ENCODE results near the gene GJA4. TPM values are rescaled to one million over a fixed set of nuclear protein-coding genes. Genes with fewer than 3 reads are reported as not detected.

GJA4 gene
- total RNA-seq, 4 donors from 2014 or later: 5.3 to 15.2 (median 11.8) TPM

- WGBS: 58% methylated on average over 10 of the region's 10 CpGs
- no peak for DNase-seq (ENCODE audit: low spot score in 2 of 2)
- H3K27ac ChIP-seq: no peak overlapping the region
- H3K4me3 ChIP-seq: peak overlapping the region; percentile 48
- H3K27me3 ChIP-seq: peaks cover 19% of the 10 kb centered on the region
- H3K9me3 ChIP-seq: no peaks in the 10 kb centered on the region
- TF ChIP-seq POLR2AphosphoS5 (IDR thresholded peaks at IDR 0.05): no peak
- TF ChIP-seq POLR2A (IDR thresholded peaks at IDR 0.05): no peak
- TF ChIP-seq CTCF (IDR thresholded peaks at IDR 0.05): no peak
- peaks cover 17% of the 10 kb centered on the region for H3K4me1 ChIP-seq
- peaks cover 3% of the 10 kb centered on the region for H3K36me3 ChIP-seq
These were observed 375 bp upstream of the GJA4 start for GRCh38 chr1:34792424-34792823.

GRCh38 chr1:34794001-34794789 is 1.4 kb downstream of the GJA4 start:
- no peak for DNase-seq (ENCODE audit: low spot score in 2 of 2)
- TF ChIP-seq EP300 (IDR thresholded peaks at IDR 0.05) (no peak), CTCF (IDR thresholded peaks at IDR 0.05) (no peak), POLR2A (IDR thresholded peaks at IDR 0.05) (no peak), POLR2AphosphoS5 (IDR thresholded peaks at IDR 0.05) (no peak)
- H3K27me3 ChIP-seq: peaks cover 19% of the 10 kb centered on the region
- peak overlapping the region; percentile 48 for H3K4me3 ChIP-seq
- H3K9me3 ChIP-seq: no peaks in the 10 kb centered on the region
- peaks cover 15% of the 10 kb centered on the region for H3K4me1 ChIP-seq
- H3K36me3 ChIP-seq: no peaks in the 10 kb centered on the region
- H3K27ac ChIP-seq: no peak overlapping the region
- 96% methylated on average over 5 of the region's 40 CpGs for WGBS

GRCh38 chr1:34794790-34795180 is 2.0 kb downstream of the GJA4 start:
- Histone ChIP-seq H3K27me3 (peaks cover 19% of the 10 kb centered on the region), H3K36me3 (no peaks in the 10 kb centered on the region), H3K4me1 (peaks cover 15% of the 10 kb centered on the region), H3K27ac (no peak overlapping the region), H3K4me3 (peak overlapping the region; percentile 48), H3K9me3 (no peaks in the 10 kb centered on the region)
- 79% methylated on average over 11 of the region's 12 CpGs for WGBS
- no peak for TF ChIP-seq POLR2A (IDR thresholded peaks at IDR 0.05)
- no peak for TF ChIP-seq CTCF (IDR thresholded peaks at IDR 0.05)
- no peak for TF ChIP-seq EP300 (IDR thresholded peaks at IDR 0.05)
- DNase-seq (ENCODE audit: low spot score in 2 of 2): no peak

- H3K27ac ChIP-seq: no peak overlapping the region
- WGBS: 90% methylated on average over 6 of the region's 6 CpGs
- H3K4me3 ChIP-seq: peak overlapping the region; percentile 48
- H3K4me1 ChIP-seq: peaks cover 15% of the 10 kb centered on the region
- DNase-seq (ENCODE audit: low spot score in 2 of 2): no peak
- peaks cover 19% of the 10 kb centered on the region for H3K27me3 ChIP-seq
- no peak for TF ChIP-seq CTCF (IDR thresholded peaks at IDR 0.05)
- no peak for TF ChIP-seq POLR2A (IDR thresholded peaks at IDR 0.05)
- no peak for TF ChIP-seq EP300 (IDR thresholded peaks at IDR 0.05)
- no peak for TF ChIP-seq POLR2AphosphoS5 (IDR thresholded peaks at IDR 0.05)
- no peaks in the 10 kb centered on the region for H3K36me3 ChIP-seq
- no peaks in the 10 kb centered on the region for H3K9me3 ChIP-seq
These were observed 3.1 kb downstream of the GJA4 start for GRCh38 chr1:34795916-34796315.

- Histone ChIP-seq H3K27me3 (peaks cover 14% of the 10 kb centered on the region), H3K4me3 (peak overlapping the region; percentile 48)
These were observed 4.2 kb downstream of the GJA4 start for GRCh38 chr1:34796990-34797389.

More at GRCh38 chr1:34796990-34797389, 4.2 kb downstream of the GJA4 start:
- H3K9me3 ChIP-seq: no peaks in the 10 kb centered on the region
- no peaks in the 10 kb centered on the region for H3K36me3 ChIP-seq
- no peak overlapping the region for H3K27ac ChIP-seq
- 85% methylated on average over 6 of the region's 6 CpGs for WGBS
- peaks cover 15% of the 10 kb centered on the region for H3K4me1 ChIP-seq
- TF ChIP-seq POLR2AphosphoS5 (IDR thresholded peaks at IDR 0.05) (no peak), EP300 (IDR thresholded peaks at IDR 0.05) (no peak), CTCF (IDR thresholded peaks at IDR 0.05) (no peak), POLR2A (IDR thresholded peaks at IDR 0.05) (no peak)
- no peak for DNase-seq (ENCODE audit: low spot score in 2 of 2)
